HCT116 (cell line): Measurements from ENCODE around the gene GPR62.
A peak's percentile ranks its signal among the peaks of the same experiment; 100 is the strongest.

ENCODE experiments used
- CBX3 ChIP-seq: IDR thresholded peaks from 2 replicates; pipeline ENCODE4 v1.6.1; 2012; ENCODE audit warnings: low read depth
- CTCF ChIP-seq, 3 experiments: fragments of 200-600 bp in 1 of 3; sonication (generic) in 1 of 3; IDR thresholded peaks in 2 of 3; conservative IDR thresholded peaks in 1 of 3; 2 replicates each; pipeline ENCODE4 v1.5.1; 2012 to 2017; ENCODE audit warnings: low read depth in 2 of 3, low read length in 2 of 3, antibody characterized with exemption in 1 of 3, borderline replicate concordance in 1 of 3, control low read depth in 1 of 3, mild to moderate bottlenecking in 1 of 3, mixed read lengths in 1 of 3, mixed run types in 1 of 3, moderate library complexity in 1 of 3; ENCODE audit not compliant: insufficient read depth in 1 of 3
- ELF1 ChIP-seq: IDR thresholded peaks from 2 replicates; pipeline ENCODE4 v1.6.1; 2012; ENCODE audit warnings: low read depth, borderline replicate concordance
- EZH2 ChIP-seq: fragments of 200-600 bp; sonication (generic); IDR thresholded peaks from 2 replicates; pipeline ENCODE4 v1.6.1; 2017; ENCODE audit warnings: antibody characterized with exemption, mixed run types
- EZH2phosphoT487 ChIP-seq: fragments of 200-600 bp; IDR thresholded peaks from 2 replicates; pipeline ENCODE4 v1.6.1; 2018; ENCODE audit warnings: antibody characterized with exemption, borderline replicate concordance
- POLR2A ChIP-seq: IDR thresholded peaks from 2 replicates; pipeline ENCODE4 v1.7.0; 2011; ENCODE audit warnings: borderline replicate concordance; ENCODE audit not compliant: insufficient read depth, insufficient read length; ENCODE audit errors: extremely low read depth
- POLR2AphosphoS5 ChIP-seq: IDR thresholded peaks from 2 replicates; pipeline ENCODE4 v1.6.1; 2011; ENCODE audit warnings: mild to moderate bottlenecking, low read depth, low read length, moderate library complexity
- REST ChIP-seq: IDR thresholded peaks from 2 replicates; pipeline ENCODE4 v1.6.1; 2012; ENCODE audit warnings: low read depth
- SIN3A ChIP-seq: IDR thresholded peaks from 2 replicates; pipeline ENCODE4 v1.6.1; 2012; ENCODE audit warnings: low read depth
- TCF7L2 ChIP-seq: IDR thresholded peaks from 2 replicates; pipeline ENCODE4 v1.7.0; 2011; ENCODE audit warnings: borderline replicate concordance, inconsistent platforms; ENCODE audit not compliant: insufficient read depth, insufficient read length; ENCODE audit errors: extremely low read depth
- ZBTB33 ChIP-seq: IDR thresholded peaks from 2 replicates; pipeline ENCODE4 v1.6.1; 2011; ENCODE audit warnings: mild to moderate bottlenecking, low read length, moderate library complexity; ENCODE audit not compliant: insufficient replicate concordance; ENCODE audit errors: extremely low read depth
- ZFX ChIP-seq: fragments of 450-650 bp; IDR thresholded peaks from 2 replicates; pipeline ENCODE4 v1.6.1; 2017

- peak; percentile 59 for TF ChIP-seq POLR2AphosphoS5
- TF ChIP-seq POLR2A, result peak; percentile 35
- TF ChIP-seq SIN3A, result no peak
- no peak for TF ChIP-seq CTCF (IDR thresholded peaks at IDR 0.05 in 2 of 3, conservative IDR thresholded peaks at IDR 0.05 in 1 of 3; ENCODE audit: borderline replicate concordance in 1 of 3, insufficient read depth in 1 of 3, low read depth in 2 of 3, low read length in 2 of 3)
- no peak for TF ChIP-seq EZH2
- peak; percentile 35 for TF ChIP-seq TCF7L2
- TF ChIP-seq CBX3, result no peak
- TF ChIP-seq ZFX, result no peak; the same call in 1 of the 2 replicates
- TF ChIP-seq ZBTB33, result no peak
- no peak for TF ChIP-seq ELF1
- TF ChIP-seq REST, result no peak
- no peak for TF ChIP-seq EZH2phosphoT487
Measured at GRCh38 chr3:51967384-51968169, 12.4 kb downstream of the GPR62 start, which contains the start of gene PCBP4.
